ENCODE measurements around the gene NLRP2B. TPM values are rescaled to one million over a fixed set of nuclear protein-coding genes. Genes with fewer than 3 reads are reported as not detected.

The NLRP2B gene
- total and polyA plus RNA-seq, 2 of the 8 experiments (the other 6 are each of a cell fraction or from before 2014, with no cell fraction given): not detected

GRCh38 chrX:57655065-57655464, 25.0 kb downstream of the NLRP2B start:
- no peak overlapping the region for H3K9ac ChIP-seq (replicated peaks in 1 of 4; ENCODE audit: extremely low read depth in 1 of 4, low read depth in 3 of 4, low read length in 3 of 4)
- no peak overlapping the region for H2BK120ac ChIP-seq (replicated peaks; ENCODE audit: low read depth, low read length)
- H3K56ac ChIP-seq (replicated peaks; ENCODE audit: insufficient read length, low read depth, low read length): no peak overlapping the region
- no peak overlapping the region for H4K5ac ChIP-seq (ENCODE audit: insufficient read length, low read depth, low read length)
- no peaks in the 10 kb centered on the region for H3K79me2 ChIP-seq (ENCODE audit: control insufficient read depth in 1 of 2, insufficient read depth in 2 of 2, low read length in 2 of 2)
- ChIA-PET CTCF (ENCODE audit: partially characterized antibody) (no interaction called here), POLR2A (ENCODE audit: partially characterized antibody) (no interaction called here)
- H3K4ac ChIP-seq (replicated peaks; ENCODE audit: insufficient read length, low read depth, low read length): no peak overlapping the region
- H2AFZ ChIP-seq (ENCODE audit: low read length): no peak overlapping the region
- no peaks in the 10 kb centered on the region for H3K36me3 ChIP-seq (ENCODE audit: control insufficient read depth in 2 of 4, insufficient read depth in 4 of 4, low read length in 3 of 4)
- 89% methylated on average over 2 of the region's 2 CpGs; no CpG with 5 or more reads in 1 of the 2 experiments for WGBS, 2 experiments (ENCODE audit: extremely low coverage in 1 of 2, insufficient coverage in 1 of 2, insufficient read length in 1 of 2, insufficient replicate concordance in 2 of 2, low coverage in 1 of 2, low lambda C conversion rate in 2 of 2, missing lambda C conversion rate in 1 of 2)
- FAIRE-seq: no peak
- no peak overlapping the region for H2AK5ac ChIP-seq (ENCODE audit: low read depth, low read length)
- H3K23me2 ChIP-seq (ENCODE audit: low read depth, low read length): no peaks in the 10 kb centered on the region
- no peak overlapping the region for H3K14ac ChIP-seq (ENCODE audit: insufficient read length)
- H3K4me2 ChIP-seq (ENCODE audit: insufficient read depth in 1 of 2, low read depth in 2 of 2, low read length in 2 of 2): no peak overlapping the region
- H3K27ac ChIP-seq (ENCODE audit: low read depth, low read length): no peak overlapping the region
- no peak overlapping the region for H2BK5ac ChIP-seq (ENCODE audit: low read depth, low read length)
- no peak overlapping the region for H2BK12ac ChIP-seq (ENCODE audit: low read depth, low read length)
- H3K4me3 ChIP-seq (ENCODE audit: extremely low read depth in 1 of 4, insufficient read depth in 2 of 4, low read depth in 3 of 4, low read length in 4 of 4): no peak overlapping the region
- no peak overlapping the region for H2BK20ac ChIP-seq (ENCODE audit: low read length)
- H2BK15ac ChIP-seq (ENCODE audit: low read length): no peak overlapping the region
- H4K8ac ChIP-seq (ENCODE audit: extremely low read depth, insufficient read depth, low read length): no peak overlapping the region
- H3K27me3 ChIP-seq (replicated peaks in 1 of 4; ENCODE audit: control insufficient read depth in 3 of 4, extremely low read depth in 1 of 4, insufficient read depth in 3 of 4, low read length in 3 of 4): no peaks in the 10 kb centered on the region
- no peak overlapping the region for H4K91ac ChIP-seq (replicated peaks; ENCODE audit: insufficient read length, low read length)
- H3K9me3 ChIP-seq (ENCODE audit: insufficient read depth in 2 of 2, low read depth in 1 of 2, low read length in 1 of 2): peaks cover 2 to 7% of the 10 kb centered on the region in 2 experiments; a peak in 1 of 4 replicates
- H4K20me1 ChIP-seq (replicated peaks in 1 of 2; ENCODE audit: control insufficient read depth in 1 of 2, insufficient read depth in 2 of 2, low read length in 2 of 2): no peaks in the 10 kb centered on the region
- no peak for DNase-seq (ENCODE audit: low read depth in 1 of 2, low spot score in 2 of 2)
- no peak overlapping the region for H3K23ac ChIP-seq (ENCODE audit: insufficient read length)
- no peak overlapping the region for H3K18ac ChIP-seq (ENCODE audit: extremely low read depth, low read length)
- H3K4me1 ChIP-seq (replicated peaks in 1 of 4; ENCODE audit: control insufficient read depth in 3 of 4, insufficient read depth in 4 of 4, low read length in 3 of 4): no peaks in the 10 kb centered on the region; a peak in 1 of 7 replicates
- H3K79me1 ChIP-seq (ENCODE audit: low read depth, low read length): no peaks in the 10 kb centered on the region
- no peak for TF ChIP-seq POLR2A (IDR thresholded peaks at IDR 0.05; ENCODE audit: control extremely low read depth in 1 of 2, low read depth in 2 of 2, low read length in 2 of 2)
- TF ChIP-seq JUND (IDR thresholded peaks at IDR 0.05; ENCODE audit: low read length): no peak
- no peak for TF ChIP-seq EP300 (IDR thresholded peaks at IDR 0.05; ENCODE audit: borderline replicate concordance in 1 of 2, low read depth in 2 of 2, low read length in 2 of 2)
- TF ChIP-seq SAP30 (IDR thresholded peaks at IDR 0.05; ENCODE audit: insufficient read depth, insufficient replicate concordance, low read length): no peak
- TF ChIP-seq TAF7 (optimal IDR thresholded peaks at IDR 0.05; ENCODE audit: borderline replicate concordance, low read depth, low read length): no peak
- TF ChIP-seq SP1 (IDR thresholded peaks at IDR 0.05; ENCODE audit: low read depth, low read length): no peak
- no peak for TF ChIP-seq CHD1 (IDR thresholded peaks at IDR 0.05; ENCODE audit: low read depth, low read length)
- TF ChIP-seq SUZ12 (IDR thresholded peaks at IDR 0.05; ENCODE audit: low read length): no peak
- no peak for TF ChIP-seq ATF3 (IDR thresholded peaks at IDR 0.05; ENCODE audit: insufficient read depth, low read depth, low read length)
- TF ChIP-seq JUN (IDR thresholded peaks at IDR 0.05; ENCODE audit: low read depth, low read length): no peak
- no peak for TF ChIP-seq TCF12 (IDR thresholded peaks at IDR 0.05; ENCODE audit: low read depth, low read length)
- no peak for TF ChIP-seq RAD21 (IDR thresholded peaks at IDR 0.05 in 1 of 2, conservative IDR thresholded peaks at IDR 0.05 in 1 of 2; ENCODE audit: low read depth in 2 of 2, low read length in 2 of 2)
- TF ChIP-seq PHF8 (conservative IDR thresholded peaks at IDR 0.05; ENCODE audit: low read depth, low read length): no peak
- TF ChIP-seq EGR1 (IDR thresholded peaks at IDR 0.05; ENCODE audit: borderline replicate concordance, low read depth, low read length): no peak

Data from H1 (cell line).